HG03103 (cell line): Measurements from ENCODE around the gene GPR35.

Experiments
- ATAC-seq: cut with Tn5 transposase; IDR thresholded peaks from one replicate; pipeline ENCODE4 v1.9.1; 2021; ENCODE audit warnings: low read depth; ENCODE audit not compliant: unreplicated experiment

GPR35 gene

GRCh38 chr2:240637116-240637900 lies 12.0 kb downstream of the GPR35 start:
- no peak for ATAC-seq

GRCh38 chr2:240637901-240638345 lies 12.6 kb downstream of the GPR35 start:
- no peak for ATAC-seq

DNA sequence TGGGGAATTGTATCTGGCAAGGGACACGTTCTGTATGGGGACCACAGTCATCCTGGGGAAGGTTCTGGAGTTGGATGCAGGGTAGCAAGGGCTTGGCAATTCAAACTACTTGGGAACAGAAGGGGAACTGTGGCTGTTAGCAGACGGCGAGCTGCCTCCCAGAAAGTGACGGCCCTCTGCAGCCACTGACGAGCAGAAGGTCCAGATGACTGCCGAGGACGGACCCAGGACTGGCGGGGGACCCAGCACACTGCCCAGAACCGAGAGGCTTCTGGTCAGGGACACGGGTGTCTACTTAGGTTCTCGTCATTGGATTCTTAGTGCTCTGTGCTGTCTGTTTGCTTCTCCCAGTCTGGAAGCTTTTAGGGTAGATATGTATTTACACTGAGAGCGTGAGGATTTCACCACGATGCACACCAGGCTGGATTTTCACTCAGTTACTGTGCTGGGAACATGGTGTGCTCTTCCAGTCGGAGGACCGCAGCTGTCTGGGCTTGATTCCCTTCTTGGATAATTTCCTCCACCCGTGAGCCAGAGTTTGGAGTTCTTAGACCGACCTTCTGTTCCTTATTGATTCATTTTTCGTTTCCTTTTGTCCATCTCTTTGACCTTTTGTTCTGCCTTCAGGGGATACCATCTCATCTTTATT lies 13.4 kb downstream of the GPR35 start:
- ATAC-seq: no peak

GRCh38 chr2:240639566-240639965 lies 14.3 kb downstream of the GPR35 start:
- ATAC-seq: no peak

GRCh38 chr2:240640939-240641338 lies 15.7 kb downstream of the GPR35 start:
- ATAC-seq: no peak

DNA sequence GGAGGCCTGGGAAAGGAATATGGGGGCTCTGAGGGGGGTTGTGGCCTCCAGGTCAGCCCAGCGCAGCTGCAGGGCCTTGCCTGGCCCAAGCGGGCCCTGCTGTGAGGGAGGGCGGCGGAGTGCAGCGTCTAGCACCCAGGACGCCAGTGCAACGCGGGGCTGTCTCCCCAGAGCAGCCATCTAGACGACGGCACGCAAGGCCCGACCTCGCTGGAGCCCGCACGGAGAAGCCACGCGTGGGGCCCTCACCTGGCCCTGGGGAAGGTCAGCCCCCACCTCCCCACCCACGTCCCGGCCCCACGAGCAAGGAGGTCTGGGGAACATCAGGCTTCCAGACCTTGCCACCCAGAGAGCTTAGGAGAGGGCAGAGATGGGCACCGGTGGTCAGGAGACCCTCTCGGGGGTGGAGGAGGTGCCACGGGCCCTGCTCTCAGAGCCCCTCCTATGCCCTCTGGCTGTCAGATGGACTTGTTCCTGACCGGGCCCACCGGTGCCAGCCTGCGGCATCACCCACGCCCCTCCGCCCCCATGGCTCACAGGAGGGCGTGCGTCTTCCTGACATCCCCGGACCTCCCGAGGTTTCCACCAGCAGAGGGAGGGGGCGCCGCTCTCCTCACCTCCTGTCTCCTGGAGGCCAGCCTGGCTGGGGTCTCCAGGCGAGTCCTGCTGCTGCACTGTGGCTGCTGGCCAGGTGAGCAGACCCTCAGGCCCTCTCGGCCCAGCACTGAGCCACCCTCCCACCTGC lies 17.0 kb downstream of the GPR35 start:
- no peak for ATAC-seq

- no peak for ATAC-seq
These were observed 17.5 kb downstream of the GPR35 start for GRCh38 chr2:240642806-240643092.

DNA sequence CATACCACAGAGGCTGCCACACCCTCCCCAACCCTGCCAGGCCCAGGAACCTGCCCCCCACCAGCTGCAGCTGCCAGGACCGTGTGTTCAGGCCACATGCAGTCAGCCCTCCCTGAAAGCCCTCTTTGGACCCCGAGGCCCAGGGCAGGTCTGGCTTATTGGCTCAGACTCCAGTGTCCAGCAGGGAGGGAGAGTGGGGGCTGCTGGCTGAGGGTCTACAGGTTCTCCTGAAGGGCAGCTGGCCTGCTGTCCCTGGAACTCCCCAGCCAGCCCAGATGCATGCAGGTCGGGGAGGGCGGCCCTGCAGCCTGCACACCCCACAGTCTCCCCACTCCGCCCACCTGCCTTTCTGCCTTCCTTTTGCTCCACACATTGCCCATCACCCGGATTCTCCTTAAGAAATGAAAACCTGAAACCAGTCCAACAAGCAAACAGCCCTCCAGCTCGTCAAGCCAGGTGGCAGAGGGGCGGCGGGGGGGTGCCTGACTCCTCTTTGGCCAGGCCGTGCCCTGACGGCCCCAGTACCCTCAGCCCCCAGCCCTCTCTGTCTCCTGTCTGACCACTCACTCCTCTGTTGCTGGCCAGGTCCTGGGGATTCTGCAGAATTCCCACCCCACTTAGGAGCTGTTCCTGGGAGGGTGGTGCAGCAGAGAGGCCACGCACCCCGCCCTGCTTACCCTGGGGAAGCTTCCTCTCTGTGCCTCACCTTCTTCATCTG lies 18.0 kb downstream of the GPR35 start:
- no peak for ATAC-seq

GRCh38 chr2:240643811-240644150 lies 18.5 kb downstream of the GPR35 start:
- ATAC-seq: no peak

DNA sequence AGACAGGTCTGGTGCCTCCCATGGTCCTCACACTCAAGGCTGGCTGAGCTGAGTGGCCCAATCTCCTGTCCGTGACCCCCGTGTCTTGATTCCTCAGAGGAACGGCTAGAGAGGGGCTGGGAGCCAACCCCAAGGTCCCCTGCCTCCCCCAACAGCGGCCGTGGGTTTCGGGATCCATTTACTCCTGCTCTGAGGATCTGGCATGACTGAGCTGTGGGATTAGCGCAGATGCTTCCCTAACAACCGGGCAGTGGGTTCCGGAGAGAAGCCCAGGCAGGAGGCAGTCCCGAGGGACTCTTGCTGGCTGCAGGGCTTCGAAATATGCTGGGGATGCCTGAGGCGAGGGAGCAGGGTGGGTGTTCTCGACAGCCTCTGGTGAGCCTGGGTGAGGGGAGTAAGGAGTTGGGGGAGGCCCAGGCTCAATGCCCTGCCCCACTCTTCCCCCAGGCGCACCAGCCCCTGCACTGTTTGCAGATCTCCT lies 18.9 kb downstream of the GPR35 start:
- no peak for ATAC-seq

DNA sequence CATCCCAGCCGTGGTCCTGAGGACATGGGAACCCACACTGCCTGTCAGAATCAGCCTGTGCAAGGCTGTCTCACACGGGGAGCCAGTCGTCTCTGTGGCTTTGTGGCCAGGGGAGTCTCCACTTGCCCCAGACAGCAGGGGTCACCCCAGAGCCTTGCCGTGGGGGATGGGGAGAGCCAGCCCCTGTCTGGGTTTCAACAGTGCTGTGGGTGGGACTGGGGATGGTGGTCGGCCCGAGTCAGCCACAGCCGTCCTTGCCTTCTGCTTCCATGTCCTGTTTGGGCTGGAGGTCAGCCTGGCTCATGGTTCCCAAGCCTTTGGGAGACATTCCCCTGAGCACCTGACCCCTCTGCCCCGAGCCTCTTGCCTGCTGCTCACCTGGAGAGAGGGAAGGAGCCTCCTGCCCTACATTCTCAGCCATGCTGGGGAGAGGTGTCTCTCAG lies 19.6 kb downstream of the GPR35 start:
- no peak for ATAC-seq

GRCh38 chr2:240645346-240645745 lies 20.1 kb downstream of the GPR35 start:
- no peak for ATAC-seq

DNA sequence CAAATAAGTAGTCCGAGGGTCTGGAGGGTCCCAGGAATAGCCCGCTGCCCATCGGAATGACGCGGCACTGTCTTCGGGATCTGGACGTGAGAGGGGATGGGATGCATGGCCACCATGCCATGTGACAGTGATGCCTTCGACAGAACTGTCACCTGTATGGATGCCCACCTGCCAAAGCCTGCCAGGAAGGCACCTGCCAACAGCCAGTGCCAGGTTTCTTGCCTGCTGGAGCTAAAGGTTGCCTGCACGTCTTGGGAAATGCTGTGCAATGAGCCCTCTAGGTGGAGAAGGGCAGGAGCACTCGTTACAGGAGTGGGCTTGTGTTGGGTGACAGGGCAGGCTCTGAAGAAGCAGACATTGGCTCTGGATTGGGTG lies 20.5 kb downstream of the GPR35 start:
- no peak for ATAC-seq

- ATAC-seq: no peak
These were observed 21.1 kb downstream of the GPR35 start for GRCh38 chr2:240646176-240646899.

GRCh38 chr2:240646900-240647502 lies 21.7 kb downstream of the GPR35 start:
- ATAC-seq: no peak

GRCh38 chr2:240647503-240648154 lies 22.3 kb downstream of the GPR35 start:
- ATAC-seq: no peak

DNA sequence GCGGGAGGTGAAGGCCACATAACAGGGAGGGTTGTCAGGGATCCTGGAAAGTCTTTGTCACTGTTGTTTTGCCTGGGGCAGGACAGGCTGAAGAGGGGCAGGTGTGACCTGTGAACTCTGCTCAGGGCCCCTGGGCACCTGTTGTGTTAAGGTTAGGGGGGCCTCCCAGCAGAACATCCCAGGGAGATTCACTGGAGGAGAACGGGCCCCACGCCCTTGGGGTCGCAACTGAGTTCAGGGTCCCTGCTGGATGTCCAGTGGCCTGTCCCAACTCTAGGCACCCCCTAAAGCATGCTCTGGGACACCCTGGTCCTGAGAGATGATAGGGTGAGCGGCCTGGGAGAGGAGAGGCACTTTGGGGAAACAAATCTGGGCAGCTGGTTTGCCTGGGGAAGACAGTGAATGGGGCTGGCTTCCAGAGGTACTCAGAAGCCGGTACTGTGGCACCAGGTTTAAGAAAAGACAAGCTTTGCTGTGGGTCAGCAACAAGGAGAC lies 22.9 kb downstream of the GPR35 start:
- no peak for ATAC-seq

DNA sequence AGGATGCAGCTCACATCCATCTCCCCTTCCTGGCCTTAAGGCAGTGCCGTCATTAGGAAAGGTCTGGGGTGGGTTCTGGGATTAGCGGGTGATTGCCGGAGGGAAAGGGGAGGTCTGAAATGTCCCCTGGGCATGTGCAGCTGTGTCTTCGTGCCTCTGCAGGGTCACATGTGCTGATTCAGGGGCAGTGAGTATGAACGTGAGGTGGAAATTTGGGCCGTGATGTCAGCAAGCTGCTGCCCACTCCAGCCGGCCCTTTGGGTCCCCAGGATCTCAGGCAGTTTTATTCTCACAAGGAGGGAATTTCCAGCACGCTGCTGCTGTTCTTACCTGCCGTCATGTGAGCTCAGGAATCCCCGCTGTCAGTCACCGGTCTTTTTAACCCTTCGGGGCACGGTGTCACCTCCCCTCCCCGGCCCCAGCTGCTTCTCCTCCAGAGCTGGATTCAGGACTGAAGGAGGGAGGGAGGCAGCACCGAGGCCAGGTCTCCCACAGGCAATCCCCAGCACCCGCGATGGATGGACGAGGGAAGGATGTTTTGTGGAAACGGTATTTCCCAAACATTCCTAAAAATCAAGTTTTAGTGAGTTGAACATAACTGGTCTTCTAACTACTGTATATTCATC lies 23.5 kb downstream of the GPR35 start:
- no peak for ATAC-seq

DNA sequence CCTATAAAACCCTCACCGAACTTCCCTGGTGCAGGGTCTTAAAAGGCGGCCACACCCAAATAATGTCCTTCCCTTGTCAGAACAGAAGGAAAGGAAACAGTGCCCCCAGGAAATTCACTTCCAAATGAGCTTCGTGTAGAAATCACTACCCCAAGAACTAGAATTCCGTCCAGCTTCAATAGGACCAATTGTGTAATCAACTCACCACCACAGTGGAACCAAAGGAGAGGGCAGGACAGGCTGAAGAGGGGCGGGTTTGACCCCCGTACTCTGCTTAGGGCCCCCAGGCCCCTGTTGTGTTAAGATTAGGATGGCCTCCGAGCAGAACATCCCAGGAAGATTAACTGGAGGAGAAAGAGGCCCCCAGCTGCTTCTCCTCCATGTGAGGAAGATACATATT lies 24.1 kb downstream of the GPR35 start:
- no peak for ATAC-seq
